Right lobe of liver (tissue), 6 donors: ENCODE data around the gene PEDS1. TPM values are rescaled to one million over a fixed set of nuclear protein-coding genes. Genes with fewer than 3 reads are reported as not detected.
"Not testable (repeated sequence)": the region's sequence is repeated elsewhere in the genome, so short reads cannot be mapped to it uniquely, and the experiment has no call there.

Experiments
- ATAC-seq, 4 donors: fragments of 200-7000 bp; cut with Tn5 transposase; one replicate each; pipeline ENCODE4 v1.9.1; 2020; ENCODE audit warnings: mild to moderate bottlenecking in 4 of 4, moderate library complexity in 4 of 4
- DNase-seq, 3 donors: peaks; one replicate each; pipeline ENCODE4 v3.0.0-alpha.2; 2020
- H3K27ac ChIP-seq, 3 donors: fragments of 200-600 bp; one replicate each; pipeline ENCODE4 v1.8.0; 2022
- H3K27me3 ChIP-seq, 2 donors: fragments of 200-600 bp; one replicate each; pipeline ENCODE4 v1.8.0; 2022
- H3K36me3 ChIP-seq, 4 donors: fragments of 200-600 bp; sonication (generic) in 1 of 4; one replicate each; pipeline versions ENCODE4 v1.5.1 to v1.8.0; 2017 to 2022; ENCODE audit warnings: control low read depth in 1 of 4
- H3K4me1 ChIP-seq, 4 donors: fragments of 200-600 bp; sonication (generic) in 1 of 4; one replicate each; pipeline versions ENCODE4 v1.5.1 to v1.8.0; 2017 to 2022; ENCODE audit warnings: control low read depth in 1 of 4
- H3K4me3 ChIP-seq, 3 donors: fragments of 200-600 bp; one replicate each; pipeline ENCODE4 v1.8.0; 2022
- H3K9me3 ChIP-seq, 4 donors: fragments of 200-600 bp; sonication (generic) in 1 of 4; one replicate each; pipeline versions ENCODE4 v1.5.1 to v1.8.0; 2017 to 2022; ENCODE audit warnings: control low read depth in 1 of 4
- POLR2A ChIP-seq: fragments of 450-650 bp; IDR thresholded peaks from one replicate; pipeline ENCODE4 v1.6.1; 2017; ENCODE audit warnings: antibody characterized with exemption, mild to moderate bottlenecking
- WGBS: methylation state at CpG from one replicate; pipeline ENCODE4 v1.1.6; 2018; ENCODE audit warnings: low coverage, low lambda C conversion rate; ENCODE audit not compliant: insufficient coverage; ENCODE audit errors: missing lambda C conversion rate; 5-methylcytosine and 5-hydroxymethylcytosine counted together
- intact Hi-C, 2 donors: fragments of 100-400 bp; cut with DNase I; formaldehyde crosslinking; loops; one replicate each; pipeline versions ENCODE4 v1.11.2 to v1.14.1; 2022
- total RNA-seq, 6 experiments: library from RNA; depleted of rRNA in 2 of 6; stranded (reverse); fragments of >200 nt in 2 of 6; fragmentation: NEBNext Ultra II Directional in 3 of 6; extraction: Animal tissue kit (Norgen Biotek cat#: 25700) in 3 of 6; gene quantifications; one replicate each; pipeline versions ENCODE4 v1.1.0 to v1.2.4, GENCODE V29; 2016 to 2023
- TF ChIP-seq, protein P1 (sequence below), 4 donors: fragments of 200-600 bp in 3 of 4; fragments of 450-650 bp in 1 of 4; IDR thresholded peaks; one replicate each; pipeline versions ENCODE4 v1.5.1 to v1.8.0; 2016 to 2022; ENCODE audit warnings: antibody characterized with exemption in 4 of 4, mild to moderate bottlenecking in 2 of 4
- donor health status: DM: no; HTN: yes; CAD: no.
- donor health status: DM: no; HTN: no; CAD: no.
- donor health status: DM: no; HTN: no; CAD: no.
- donor health status: DM: no; HTN: yes; CAD: no.
- donor health status: DM: no; HTN: yes; CAD: no.

PEDS1 gene
- total RNA-seq, 6 experiments from 2014 or later = 6.9 to 25.3 (median 13.7) TPM

DNA sequence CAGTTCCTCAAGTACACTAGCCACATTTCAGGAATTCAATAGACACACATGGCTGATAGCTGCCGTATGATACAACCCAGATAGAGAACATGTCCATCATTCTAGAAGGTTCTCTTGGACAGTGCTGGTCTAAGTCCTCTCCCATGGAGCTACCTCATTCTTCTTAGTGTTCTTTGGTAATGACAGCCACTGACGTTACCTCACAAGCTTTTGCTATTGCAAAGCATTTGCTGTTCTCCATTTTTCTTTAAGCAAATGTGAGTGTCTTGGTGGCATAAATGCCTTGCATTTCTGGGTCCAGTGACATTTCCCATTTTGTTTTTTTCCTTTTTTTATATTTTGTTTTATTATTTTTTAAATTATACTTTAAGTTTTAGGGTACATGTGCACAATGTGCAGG, 28.8 kb upstream of the PEDS1 start:
- Histone ChIP-seq H3K4me1 (peaks cover 0 to 13% (median 4%) of the 10 kb centered on the region in 4 donors), H3K27me3 (no peaks in the 10 kb centered on the region), H3K4me3 (no peak overlapping the region), H3K9me3 (no peaks in the 10 kb centered on the region), H3K27ac (no peak overlapping the region), H3K36me3 (no peaks in the 10 kb centered on the region)
- WGBS = 63% methylated on average over 2 of the region's 2 CpGs
- no peak for ATAC-seq
- DNase-seq = no peak
- TF ChIP-seq POLR2A = no peak
- TF ChIP-seq, protein P1, sequence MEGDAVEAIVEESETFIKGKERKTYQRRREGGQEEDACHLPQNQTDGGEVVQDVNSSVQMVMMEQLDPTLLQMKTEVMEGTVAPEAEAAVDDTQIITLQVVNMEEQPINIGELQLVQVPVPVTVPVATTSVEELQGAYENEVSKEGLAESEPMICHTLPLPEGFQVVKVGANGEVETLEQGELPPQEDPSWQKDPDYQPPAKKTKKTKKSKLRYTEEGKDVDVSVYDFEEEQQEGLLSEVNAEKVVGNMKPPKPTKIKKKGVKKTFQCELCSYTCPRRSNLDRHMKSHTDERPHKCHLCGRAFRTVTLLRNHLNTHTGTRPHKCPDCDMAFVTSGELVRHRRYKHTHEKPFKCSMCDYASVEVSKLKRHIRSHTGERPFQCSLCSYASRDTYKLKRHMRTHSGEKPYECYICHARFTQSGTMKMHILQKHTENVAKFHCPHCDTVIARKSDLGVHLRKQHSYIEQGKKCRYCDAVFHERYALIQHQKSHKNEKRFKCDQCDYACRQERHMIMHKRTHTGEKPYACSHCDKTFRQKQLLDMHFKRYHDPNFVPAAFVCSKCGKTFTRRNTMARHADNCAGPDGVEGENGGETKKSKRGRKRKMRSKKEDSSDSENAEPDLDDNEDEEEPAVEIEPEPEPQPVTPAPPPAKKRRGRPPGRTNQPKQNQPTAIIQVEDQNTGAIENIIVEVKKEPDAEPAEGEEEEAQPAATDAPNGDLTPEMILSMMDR (IDR thresholded peaks at IDR 0.05) = no peak
- intact Hi-C loops = loop anchor here in 1 of 2 donors (10.0 kb wide), 1 partner anchor 402 kb away; no protein-coding TSS in a partner anchor

DNA sequence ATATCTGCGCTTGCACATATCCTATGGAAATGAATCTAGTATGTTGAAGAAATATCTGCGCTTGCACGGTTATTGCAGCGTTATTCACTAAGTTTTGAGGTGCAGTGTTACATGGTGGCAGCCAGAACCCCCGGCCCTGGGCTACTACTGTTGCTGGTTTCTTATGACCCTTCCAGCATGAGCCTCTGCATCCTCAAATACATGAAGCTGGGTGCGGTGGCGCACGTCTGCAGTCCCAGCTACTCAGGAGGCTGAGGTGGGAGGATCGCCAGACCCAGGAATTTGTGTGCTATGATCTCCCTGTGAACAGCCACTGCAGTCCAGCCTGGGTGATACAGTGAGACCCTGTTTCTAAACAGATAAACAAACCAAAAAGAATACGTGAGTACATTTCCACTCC, 27.8 kb upstream of the PEDS1 start:
- TF ChIP-seq, protein P1 (IDR thresholded peaks at IDR 0.05) = no peak
- no peak for TF ChIP-seq POLR2A
- H3K4me1 ChIP-seq = peaks cover 0 to 3% (median 0%) of the 10 kb centered on the region in 4 donors
- H3K9me3 ChIP-seq = no peaks in the 10 kb centered on the region
- no peaks in the 10 kb centered on the region for H3K27me3 ChIP-seq
- intact Hi-C loops = loop anchor here in 1 of 2 donors (10.0 kb wide), 1 partner anchor 403 kb away; no protein-coding TSS in a partner anchor
- no peak overlapping the region for H3K4me3 ChIP-seq
- no peak overlapping the region for H3K27ac ChIP-seq
- DNase-seq (no peak), ATAC-seq (no peak)
- WGBS = 83% methylated on average over 6 of the region's 10 CpGs
- H3K36me3 ChIP-seq = no peaks in the 10 kb centered on the region

DNA sequence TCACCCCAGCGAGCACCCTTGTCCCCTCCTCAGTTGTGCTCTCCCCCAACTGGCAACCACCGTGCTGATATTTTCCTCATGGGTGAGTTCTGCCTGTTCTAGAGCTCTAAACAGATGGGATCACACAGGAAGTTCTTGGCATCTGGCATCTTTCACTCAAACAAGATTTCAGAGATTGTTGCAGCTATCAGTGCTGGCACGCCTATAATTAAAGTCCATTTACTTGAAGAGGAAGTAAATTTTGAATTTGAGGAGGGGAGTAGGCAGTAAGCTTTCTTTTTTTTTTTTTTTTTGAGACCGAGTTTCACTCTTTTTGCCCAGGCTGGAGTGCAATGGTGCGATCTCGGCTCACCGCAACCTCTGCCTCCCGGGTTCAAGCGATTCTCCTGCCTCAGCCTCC, 25.1 kb upstream of the PEDS1 start:
- H3K27me3 ChIP-seq, H3K36me3 ChIP-seq, H3K4me1 ChIP-seq, ATAC-seq, H3K9me3 ChIP-seq, H3K4me3 ChIP-seq, DNase-seq, H3K27ac ChIP-seq: not testable (repeated sequence)
- WGBS = 82% methylated on average over 7 of the region's 9 CpGs
- intact Hi-C loops = loop anchor here in 1 of 2 donors (10.0 kb wide), 1 partner anchor 204 kb away; no protein-coding TSS in a partner anchor

DNA sequence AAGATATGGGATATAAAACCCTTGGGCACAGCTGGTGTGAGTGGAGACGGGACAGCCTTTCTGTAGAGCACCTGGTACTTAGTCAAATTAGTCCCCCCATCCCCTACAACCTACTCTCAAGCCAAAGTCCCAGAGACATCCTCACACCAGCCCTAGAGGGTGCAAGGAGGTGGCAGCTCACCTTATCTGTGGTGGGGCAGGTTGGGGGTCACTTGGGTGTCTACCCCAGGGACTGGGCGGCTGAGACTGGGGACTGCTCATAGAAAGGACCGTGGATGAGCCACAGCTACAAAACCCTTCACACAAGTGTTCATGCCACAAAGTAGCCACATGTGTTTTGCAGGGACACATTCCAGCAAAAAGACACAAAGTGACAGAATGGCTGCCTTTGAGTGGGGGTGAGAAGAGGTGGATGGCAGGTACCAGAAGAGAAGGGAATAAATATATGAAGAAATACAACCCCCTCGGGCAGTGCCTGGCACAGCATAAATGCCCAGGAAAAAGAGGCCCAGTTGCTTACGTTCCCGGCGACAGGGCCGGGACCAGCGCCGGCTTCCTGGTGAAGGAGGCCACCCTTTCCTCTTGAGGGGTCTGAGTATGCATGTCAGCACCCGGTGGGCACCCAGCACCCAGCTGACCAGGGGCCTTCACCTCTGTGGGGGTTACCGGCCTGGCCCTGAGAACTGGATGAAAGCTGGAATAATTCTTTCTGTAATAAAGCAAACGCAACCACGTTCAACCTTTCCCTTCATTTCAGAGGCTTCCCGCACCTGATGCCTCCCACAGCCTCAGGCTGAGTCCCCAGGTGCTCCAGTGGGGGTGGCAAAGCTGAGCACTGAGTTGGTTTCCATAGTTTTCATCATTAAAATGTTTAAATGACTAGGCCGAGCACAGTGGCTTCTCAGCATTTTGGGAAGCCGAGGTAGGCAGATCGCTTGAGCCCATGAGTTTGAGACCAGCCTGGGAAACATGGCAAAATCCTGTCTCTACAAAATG, 22.7 kb upstream of the PEDS1 start:
- intact Hi-C loops = loop anchor here in 1 of 2 donors (10.0 kb wide), 1 partner anchor 201 kb away; no protein-coding TSS in a partner anchor
- H3K36me3 ChIP-seq = no peaks in the 10 kb centered on the region
- H3K9me3 ChIP-seq = no peaks in the 10 kb centered on the region
- peaks cover 0 to 7% (median 3%) of the 10 kb centered on the region in 4 donors for H3K4me1 ChIP-seq
- TF ChIP-seq POLR2A = no peak
- TF ChIP-seq, protein P1 (IDR thresholded peaks at IDR 0.05) = no peak
- 91% methylated on average over 14 of the region's 18 CpGs for whole genome bisulfite sequencing
- H3K4me3 ChIP-seq = no peak overlapping the region
- no peaks in the 10 kb centered on the region for H3K27me3 ChIP-seq
- no peak overlapping the region for H3K27ac ChIP-seq
- ATAC-seq (no peak), DNase-seq (no peak)

DNA sequence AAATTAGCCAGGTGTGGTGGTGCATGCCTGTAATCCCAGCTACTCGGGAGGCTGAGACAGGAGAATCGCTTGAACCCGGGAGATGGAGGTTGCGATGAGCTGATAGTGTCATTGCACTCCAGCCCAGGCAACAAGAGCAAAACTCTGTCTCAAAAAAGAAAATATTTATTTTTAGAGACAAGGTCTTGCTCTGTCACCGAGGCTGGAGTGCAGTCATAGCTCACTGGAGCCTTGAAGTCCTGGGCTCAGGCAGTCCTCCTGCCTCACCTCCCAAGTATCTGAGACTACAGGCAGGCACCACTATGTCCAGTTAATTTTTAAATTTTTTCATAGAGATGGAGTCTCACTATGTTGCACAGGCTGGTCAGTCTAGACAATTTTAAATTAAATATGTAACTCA, 20.9 kb upstream of the PEDS1 start:
- 64% methylated on average over 5 of the region's 5 CpGs for WGBS
- no peaks in the 10 kb centered on the region for H3K27me3 ChIP-seq
- no peak for TF ChIP-seq POLR2A
- TF ChIP-seq, protein P1 (IDR thresholded peaks at IDR 0.05) = no peak
- H3K4me3 ChIP-seq = no peak overlapping the region
- intact Hi-C loops = loop anchor here (5.0 to 10.0 kb wide), 3 partner anchors 52 to 200 kb away; no protein-coding TSS in a partner anchor
- H3K4me1 ChIP-seq = peaks cover 0 to 7% (median 3%) of the 10 kb centered on the region in 4 donors
- H3K27ac ChIP-seq = no peak overlapping the region
- H3K9me3 ChIP-seq = no peaks in the 10 kb centered on the region
- no peak for ATAC-seq
- no peaks in the 10 kb centered on the region for H3K36me3 ChIP-seq
- DNase-seq = no peak
